ENCODE measurements around the gene EIF4A3. TPM values are rescaled to one million over a fixed set of nuclear protein-coding genes. Genes with fewer than 3 reads are reported as not detected.

The EIF4A3 gene
- total RNA-seq, 4 donors from 2014 or later: 27.4 to 32.8 (median 30.0) TPM

DNA sequence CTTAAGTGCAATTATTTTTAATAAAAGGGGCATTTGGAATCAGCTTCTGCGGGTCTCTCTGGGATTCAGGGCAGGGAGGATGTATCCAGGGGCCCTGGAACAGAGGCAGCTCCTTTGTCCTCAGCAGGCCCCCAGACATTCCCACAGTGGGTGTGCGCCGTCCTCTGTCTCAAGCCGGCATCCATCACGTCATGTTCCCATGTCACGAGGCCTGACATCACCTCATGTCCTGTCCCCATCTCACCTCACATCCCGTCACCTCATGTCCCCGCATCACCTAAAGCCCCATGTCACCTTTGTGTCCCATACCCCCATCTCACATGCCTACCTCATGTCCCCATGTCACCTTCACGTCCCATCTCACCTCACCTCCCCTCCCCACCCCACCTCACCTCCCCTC lies 27.1 kb downstream of the EIF4A3 start:
- no peaks in the 10 kb centered on the region for H3K9me3 ChIP-seq
- H3K36me3 ChIP-seq: peaks cover 0 to 9% of the 10 kb centered on the region in 2 donors
- in situ Hi-C loops (cut with MboI; ENCODE audit: low sequenced_read_pairs in 4 of 4): no loop called here
- no peak for TF ChIP-seq POLR2A (IDR thresholded peaks at IDR 0.05)
- TF ChIP-seq, protein P1, sequence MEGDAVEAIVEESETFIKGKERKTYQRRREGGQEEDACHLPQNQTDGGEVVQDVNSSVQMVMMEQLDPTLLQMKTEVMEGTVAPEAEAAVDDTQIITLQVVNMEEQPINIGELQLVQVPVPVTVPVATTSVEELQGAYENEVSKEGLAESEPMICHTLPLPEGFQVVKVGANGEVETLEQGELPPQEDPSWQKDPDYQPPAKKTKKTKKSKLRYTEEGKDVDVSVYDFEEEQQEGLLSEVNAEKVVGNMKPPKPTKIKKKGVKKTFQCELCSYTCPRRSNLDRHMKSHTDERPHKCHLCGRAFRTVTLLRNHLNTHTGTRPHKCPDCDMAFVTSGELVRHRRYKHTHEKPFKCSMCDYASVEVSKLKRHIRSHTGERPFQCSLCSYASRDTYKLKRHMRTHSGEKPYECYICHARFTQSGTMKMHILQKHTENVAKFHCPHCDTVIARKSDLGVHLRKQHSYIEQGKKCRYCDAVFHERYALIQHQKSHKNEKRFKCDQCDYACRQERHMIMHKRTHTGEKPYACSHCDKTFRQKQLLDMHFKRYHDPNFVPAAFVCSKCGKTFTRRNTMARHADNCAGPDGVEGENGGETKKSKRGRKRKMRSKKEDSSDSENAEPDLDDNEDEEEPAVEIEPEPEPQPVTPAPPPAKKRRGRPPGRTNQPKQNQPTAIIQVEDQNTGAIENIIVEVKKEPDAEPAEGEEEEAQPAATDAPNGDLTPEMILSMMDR (IDR thresholded peaks at IDR 0.05 in 4 of 5, conservative IDR thresholded peaks at IDR 0.05 in 1 of 5): no peak
- no peak for ATAC-seq
- no peak overlapping the region for H3K27ac ChIP-seq
- no peak for DNase-seq
- H3K4me3 ChIP-seq: no peak overlapping the region
- intact Hi-C loops (cut with DNase I; ENCODE audit: low total_unique reads): loop anchor here (5.0 kb wide), 1 partner anchor 1098 kb away; the partner anchor contains the start of gene C1QTNF1
- H3K4me1 ChIP-seq: no peaks in the 10 kb centered on the region
- H3K27me3 ChIP-seq: no peaks in the 10 kb centered on the region

DNA sequence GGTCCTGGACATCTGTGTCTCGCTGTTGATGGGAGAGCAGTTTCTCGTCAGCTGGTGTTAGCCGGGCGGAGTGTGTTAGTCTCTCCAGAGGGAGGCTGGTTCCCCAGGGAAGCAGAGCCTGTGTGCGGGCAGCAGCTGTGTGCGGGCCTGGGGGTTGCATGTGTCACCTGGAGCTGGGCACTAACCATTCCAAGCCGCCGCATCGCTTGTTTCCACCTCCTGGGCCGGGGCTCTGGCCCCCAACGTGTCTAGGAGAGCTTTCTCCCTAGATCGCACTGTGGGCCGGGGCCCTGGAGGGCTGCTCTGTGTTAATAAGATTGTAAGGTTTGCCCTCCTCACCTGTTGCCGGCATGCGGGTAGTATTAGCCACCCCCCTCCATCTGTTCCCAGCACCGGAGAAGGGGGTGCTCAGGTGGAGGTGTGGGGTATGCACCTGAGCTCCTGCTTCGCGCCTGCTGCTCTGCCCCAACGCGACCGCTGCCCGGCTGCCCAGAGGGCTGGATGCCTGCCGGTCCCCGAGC lies 27.6 kb downstream of the EIF4A3 start:
- H3K27me3 ChIP-seq: no peaks in the 10 kb centered on the region
- intact Hi-C loops (cut with DNase I; ENCODE audit: low total_unique reads): no loop called here
- no peak overlapping the region for H3K27ac ChIP-seq
- in situ Hi-C loops (cut with MboI; ENCODE audit: low sequenced_read_pairs in 4 of 4): no loop called here
- H3K4me3 ChIP-seq: no peak overlapping the region
- peaks cover 0 to 9% of the 10 kb centered on the region in 2 donors for H3K36me3 ChIP-seq
- H3K4me1 ChIP-seq: no peaks in the 10 kb centered on the region
- TF ChIP-seq, protein P1 (IDR thresholded peaks at IDR 0.05 in 4 of 5, conservative IDR thresholded peaks at IDR 0.05 in 1 of 5): no peak
- no peak for TF ChIP-seq POLR2A (IDR thresholded peaks at IDR 0.05)
- DNase-seq: no peak
- no peak for ATAC-seq
- no peaks in the 10 kb centered on the region for H3K9me3 ChIP-seq

DNA sequence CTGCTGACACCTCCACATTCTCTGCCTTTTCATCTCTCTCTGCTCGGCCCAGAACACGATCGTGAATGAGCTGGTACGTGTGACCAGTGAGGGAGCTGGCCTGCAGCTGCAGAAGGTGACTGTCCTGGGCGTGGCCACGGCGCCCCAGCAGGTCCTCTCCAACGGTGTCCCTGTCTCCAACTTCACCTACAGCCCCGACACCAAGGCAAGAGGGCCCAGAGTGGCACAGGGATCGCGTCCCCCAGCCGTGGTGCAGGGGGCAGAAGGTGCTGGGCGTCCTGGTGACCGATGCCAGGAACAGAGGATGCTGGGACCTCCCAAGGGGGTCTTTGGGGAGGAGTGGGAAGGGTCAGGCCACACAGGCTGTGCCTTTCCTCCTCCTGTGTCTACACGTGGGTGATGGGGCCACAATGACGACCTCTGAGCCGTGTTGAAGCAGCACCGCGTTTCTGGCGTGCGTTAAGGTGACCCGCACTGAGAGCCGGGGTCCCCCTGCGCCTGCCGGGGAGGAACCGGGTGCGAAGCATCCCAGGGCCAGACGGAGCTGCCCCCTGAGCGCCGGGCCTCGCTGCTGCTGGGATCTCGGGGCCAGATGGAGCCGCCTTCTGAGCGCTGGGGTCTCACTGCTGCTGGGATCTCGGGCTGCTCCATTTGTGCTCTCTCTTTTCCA lies 28.2 kb downstream of the EIF4A3 start:
- Histone ChIP-seq H3K27ac (no peak overlapping the region), H3K27me3 (no peaks in the 10 kb centered on the region), H3K4me3 (no peak overlapping the region), H3K4me1 (no peaks in the 10 kb centered on the region), H3K9me3 (no peaks in the 10 kb centered on the region), H3K36me3 (peaks cover 0 to 9% of the 10 kb centered on the region in 2 donors)
- TF ChIP-seq POLR2A (IDR thresholded peaks at IDR 0.05): no peak
- TF ChIP-seq, protein P1 (IDR thresholded peaks at IDR 0.05 in 4 of 5, conservative IDR thresholded peaks at IDR 0.05 in 1 of 5): no peak
- intact Hi-C loops (cut with DNase I; ENCODE audit: low total_unique reads) (no loop called here), in situ Hi-C loops (cut with MboI; ENCODE audit: low sequenced_read_pairs in 4 of 4) (no loop called here)
- ATAC-seq: no peak
- no peak for DNase-seq

DNA sequence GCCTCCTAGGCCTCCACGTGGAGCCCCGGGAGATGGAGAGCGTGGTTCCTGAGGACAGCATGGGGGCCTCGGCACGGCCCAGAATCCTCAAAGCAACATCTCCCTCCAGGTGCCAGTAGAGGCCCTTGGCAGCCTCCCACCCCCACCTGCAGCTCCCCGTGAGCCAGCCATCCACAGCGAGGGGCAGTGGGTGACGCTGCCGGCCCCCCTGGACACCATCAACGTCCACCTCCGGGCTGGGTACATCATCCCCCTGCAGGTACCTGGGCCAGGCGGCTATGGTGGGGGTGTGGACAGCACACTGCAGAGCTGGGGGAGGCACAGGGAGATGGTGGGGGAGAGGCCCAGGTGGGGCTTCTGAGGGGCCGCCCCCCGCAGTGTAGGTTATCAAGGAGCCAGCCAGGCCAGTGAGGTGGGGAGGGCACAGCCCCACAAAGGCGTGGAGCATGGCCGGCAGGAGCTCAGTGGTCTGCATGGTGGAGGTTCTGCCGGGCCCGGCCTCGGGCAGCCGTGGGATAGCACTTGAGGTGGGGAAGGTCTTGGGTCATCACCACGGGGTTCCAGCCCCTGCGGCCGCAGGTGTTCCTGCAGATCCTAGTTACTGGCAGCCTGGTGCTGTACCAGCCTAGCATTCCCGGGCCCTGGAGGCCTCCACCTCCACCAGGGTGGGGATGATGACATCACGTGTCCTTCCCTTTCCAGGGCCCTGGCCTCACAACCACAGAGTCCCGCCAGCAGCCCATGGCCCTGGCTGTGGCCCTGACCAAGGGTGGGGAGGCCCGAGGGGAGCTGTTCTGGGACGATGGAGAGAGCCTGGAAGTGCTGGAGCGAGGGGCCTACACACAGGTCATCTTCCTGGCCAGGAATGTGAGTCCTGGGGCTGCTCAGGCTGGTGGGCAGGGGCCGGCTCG lies 29.2 kb downstream of the EIF4A3 start:
- no peaks in the 10 kb centered on the region for H3K9me3 ChIP-seq
- H3K27ac ChIP-seq: no peak overlapping the region
- intact Hi-C loops (cut with DNase I; ENCODE audit: low total_unique reads) (no loop called here), in situ Hi-C loops (cut with MboI; ENCODE audit: low sequenced_read_pairs in 4 of 4) (no loop called here)
- no peaks in the 10 kb centered on the region for H3K4me1 ChIP-seq
- no peak overlapping the region for H3K4me3 ChIP-seq
- no peak for ATAC-seq
- no peaks in the 10 kb centered on the region for H3K27me3 ChIP-seq
- peaks cover 0 to 9% of the 10 kb centered on the region in 2 donors for H3K36me3 ChIP-seq
- DNase-seq: no peak
- TF ChIP-seq, protein P1 (IDR thresholded peaks at IDR 0.05 in 4 of 5, conservative IDR thresholded peaks at IDR 0.05 in 1 of 5): no peak
- no peak for TF ChIP-seq POLR2A (IDR thresholded peaks at IDR 0.05)
